DOHH2 (cell line): ENCODE results near the gene NHSL2.

ENCODE experiments used
- CTCF ChIP-seq: fragments of 200-600 bp; sonication (generic); IDR thresholded peaks from one replicate; pipeline ENCODE4 v1.5.1; 2014; ENCODE audit warnings: antibody characterized with exemption, mild to moderate bottlenecking, low read depth, low read length; ENCODE audit not compliant: poor library complexity, severe bottlenecking
- EZH2phosphoT487 ChIP-seq: fragments of 200-600 bp; sonication (generic); IDR thresholded peaks from 2 replicates; pipeline ENCODE4 v1.6.1; 2017; ENCODE audit warnings: borderline replicate concordance, mild to moderate bottlenecking, antibody characterized with exemption, low read length, moderate library complexity, mixed read lengths

- no peak for TF ChIP-seq CTCF
- no peak for TF ChIP-seq EZH2phosphoT487
These were observed 266.3 kb downstream of the NHSL2 start for GRCh38 chrX:72176981-72177380.
